SU-DHL-6 (cell line): ENCODE results near the gene MTCL1.

Source experiments
- H2AFZ ChIP-seq: fragments of 200-600 bp; sonication (generic); 2 replicates; pipeline ENCODE4 v1.6.1; 2014; ENCODE audit warnings: low read depth, mild to moderate bottlenecking, moderate library complexity, mixed read lengths, antibody characterized with exemption, low read length; ENCODE audit not compliant: severe bottlenecking
- H3F3A ChIP-seq: fragments of 200-600 bp; shearing (Covaris generic); 2 replicates; pipeline ENCODE4 v1.6.0; 2016; ENCODE audit warnings: antibody characterized with exemption, mild to moderate bottlenecking; ENCODE audit not compliant: insufficient read depth
- H3K27ac ChIP-seq: fragments of 200-600 bp; sonication (generic); 2 replicates; pipeline ENCODE4 v1.5.1; 2016; ENCODE audit warnings: low read depth, mild to moderate bottlenecking, low read length, moderate library complexity, mixed read lengths
- H3K27me3 ChIP-seq: fragments of 200-600 bp; sonication (generic), shearing (Covaris generic); 2 replicates; pipeline ENCODE4 v1.6.0; 2014; ENCODE audit warnings: mild to moderate bottlenecking, low read length
- H3K36me3 ChIP-seq: fragments of 200-600 bp; sonication (generic); 2 replicates; pipeline ENCODE4 v1.6.1; 2014; ENCODE audit warnings: mild to moderate bottlenecking, low read length, mixed read lengths
- H3K4me2 ChIP-seq: fragments of 300-600, 200-600 bp; shearing (Covaris generic), sonication (generic); 2 replicates; pipeline ENCODE4 v1.6.0; 2014; ENCODE audit warnings: low read length, low read depth, mild to moderate bottlenecking; ENCODE audit not compliant: poor library complexity, severe bottlenecking
- H3K4me3 ChIP-seq: fragments of 200-600 bp; sonication (generic); 2 replicates; pipeline ENCODE4 v1.5.1; 2014; ENCODE audit warnings: antibody characterized with exemption, low read length, mild to moderate bottlenecking, mixed read lengths; ENCODE audit not compliant: insufficient read depth, poor library complexity, severe bottlenecking
- H3K79me2 ChIP-seq: fragments of 200-600 bp; sonication (generic); 2 replicates; pipeline ENCODE4 v1.6.1; 2014; ENCODE audit warnings: mild to moderate bottlenecking, low read length, moderate library complexity; ENCODE audit not compliant: insufficient read depth
- H3K9ac ChIP-seq: fragments of 200-600 bp; sonication (generic); 2 replicates; pipeline ENCODE4 v1.7.0; 2014; ENCODE audit warnings: mild to moderate bottlenecking, low read length
- H3K9me2 ChIP-seq: fragments of 200-600 bp; sonication (generic); replicated peaks from 2 replicates; pipeline ENCODE4 v1.6.1; 2014; ENCODE audit warnings: low read length; ENCODE audit not compliant: insufficient read depth
- H3K9me3 ChIP-seq: fragments of 200-600 bp; sonication (generic); 2 replicates; pipeline ENCODE4 v1.6.1; 2014; ENCODE audit warnings: low read length, mixed read lengths; ENCODE audit not compliant: insufficient read depth
- H4K20me1 ChIP-seq: fragments of 200-600 bp; sonication (generic); 2 replicates; pipeline ENCODE4 v1.6.1; 2014; ENCODE audit warnings: low read depth, mild to moderate bottlenecking, antibody characterized with exemption, low read length, moderate library complexity, mixed read lengths
- CTCF ChIP-seq: fragments of 200-600 bp; sonication (generic); IDR thresholded peaks from one replicate; pipeline ENCODE4 v1.5.1; 2017; ENCODE audit warnings: antibody characterized with exemption, mild to moderate bottlenecking, low read length, moderate library complexity; ENCODE audit not compliant: insufficient read depth, poor library complexity, severe bottlenecking
- EZH2phosphoT487 ChIP-seq: fragments of 200-600 bp; sonication (generic), shearing (Covaris generic); conservative IDR thresholded peaks from 2 replicates; pipeline ENCODE4 v1.6.1; 2018; ENCODE audit warnings: mild to moderate bottlenecking, antibody characterized with exemption, low read length, moderate library complexity, mixed read lengths

MTCL1 gene

DNA sequence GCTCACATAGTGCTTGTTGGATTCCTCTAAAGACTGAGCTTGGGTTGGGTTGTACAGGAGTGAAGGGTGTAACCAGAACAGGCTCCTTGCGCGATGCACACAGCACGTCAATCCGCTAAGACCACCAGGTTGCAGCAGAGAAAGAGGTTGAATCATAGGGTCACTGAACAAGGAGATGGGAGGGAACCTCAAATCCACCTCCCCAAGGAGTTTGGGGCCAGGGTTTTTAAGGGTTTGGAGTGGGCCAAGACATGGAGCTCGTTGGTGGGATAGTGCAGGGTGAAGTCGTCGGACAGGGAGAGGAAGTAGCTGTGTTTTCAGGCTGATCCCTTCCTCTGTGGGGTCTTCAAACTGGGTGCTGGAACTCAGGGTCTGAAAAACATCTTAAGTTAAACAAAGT lies 20.8 kb upstream of the MTCL1 start:
- H3F3A ChIP-seq: no peaks in the 10 kb centered on the region
- no peaks in the 10 kb centered on the region for H3K79me2 ChIP-seq
- no peak overlapping the region for H3K4me2 ChIP-seq
- no peak overlapping the region for H3K9ac ChIP-seq
- H2AFZ ChIP-seq: no peak overlapping the region
- H3K4me3 ChIP-seq: no peak overlapping the region
- H3K9me2 ChIP-seq: no peaks in the 10 kb centered on the region
- H3K9me3 ChIP-seq: no peaks in the 10 kb centered on the region
- no peak overlapping the region for H3K27ac ChIP-seq
- H3K27me3 ChIP-seq: no peaks in the 10 kb centered on the region
- TF ChIP-seq CTCF: no peak
- TF ChIP-seq EZH2phosphoT487: no peak
- H4K20me1 ChIP-seq: no peaks in the 10 kb centered on the region
- no peaks in the 10 kb centered on the region for H3K36me3 ChIP-seq

DNA sequence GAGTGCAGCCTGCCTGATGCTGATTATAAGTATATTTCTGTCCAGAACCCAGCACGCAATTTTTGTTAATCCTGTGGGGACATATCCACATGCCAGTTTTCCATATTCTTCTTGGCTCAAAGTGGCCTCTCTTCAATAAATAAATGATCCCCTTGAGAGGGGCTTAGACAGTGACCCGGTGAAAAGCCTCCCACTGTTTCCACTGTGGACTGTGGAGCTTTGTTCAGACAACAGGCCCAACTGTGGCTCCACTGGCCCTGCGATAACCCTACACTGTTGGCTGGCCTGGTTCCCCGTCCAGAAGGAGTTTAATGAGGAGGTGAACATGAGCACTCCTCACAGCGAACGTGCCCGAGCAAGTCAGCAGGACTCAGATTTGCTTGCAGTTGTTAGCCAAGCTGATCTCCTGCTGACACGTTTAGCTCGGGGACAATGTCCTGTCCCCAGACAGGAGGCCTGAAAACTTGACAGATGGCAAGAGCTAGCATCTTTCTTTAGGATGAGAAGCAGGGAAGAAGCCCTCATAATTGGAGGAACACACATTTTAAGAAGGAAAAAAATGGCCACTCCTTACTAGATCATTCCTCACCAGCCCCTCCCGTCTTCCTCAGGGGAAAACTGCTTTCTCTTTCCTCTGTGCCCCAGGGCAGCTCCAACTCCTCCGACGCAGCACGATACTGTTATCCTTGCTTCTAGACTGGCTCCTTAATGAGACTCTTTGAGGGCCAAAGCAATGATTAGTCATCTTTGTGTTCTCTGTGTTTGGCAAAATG lies 20.0 kb upstream of the MTCL1 start:
- Histone ChIP-seq H2AFZ (no peak overlapping the region), H3K79me2 (no peaks in the 10 kb centered on the region), H3K4me2 (no peak overlapping the region), H3K36me3 (no peaks in the 10 kb centered on the region), H3F3A (no peaks in the 10 kb centered on the region), H3K9ac (no peak overlapping the region), H3K9me2 (no peaks in the 10 kb centered on the region), H3K27ac (no peak overlapping the region), H4K20me1 (no peaks in the 10 kb centered on the region), H3K4me3 (no peak overlapping the region), H3K9me3 (no peaks in the 10 kb centered on the region), H3K27me3 (no peaks in the 10 kb centered on the region)
- no peak for TF ChIP-seq CTCF
- no peak for TF ChIP-seq EZH2phosphoT487

GRCh38 chr18:8685914-8686216 lies 19.5 kb upstream of the MTCL1 start:
- H3K27ac ChIP-seq: no peak overlapping the region

More at GRCh38 chr18:8685914-8686216, 19.5 kb upstream of the MTCL1 start:
- H3K79me2 ChIP-seq: no peaks in the 10 kb centered on the region
- no peaks in the 10 kb centered on the region for H3F3A ChIP-seq
- TF ChIP-seq EZH2phosphoT487: no peak
- no peak for TF ChIP-seq CTCF
- H3K9ac ChIP-seq: no peak overlapping the region
- no peaks in the 10 kb centered on the region for H3K36me3 ChIP-seq
- H3K9me2 ChIP-seq: no peaks in the 10 kb centered on the region
- H3K9me3 ChIP-seq: no peaks in the 10 kb centered on the region
- no peak overlapping the region for H3K4me2 ChIP-seq
- no peak overlapping the region for H3K4me3 ChIP-seq
- no peaks in the 10 kb centered on the region for H3K27me3 ChIP-seq
- no peaks in the 10 kb centered on the region for H4K20me1 ChIP-seq
- no peak overlapping the region for H2AFZ ChIP-seq
